ENCODE measurements around the gene TBC1D23.

DNA sequence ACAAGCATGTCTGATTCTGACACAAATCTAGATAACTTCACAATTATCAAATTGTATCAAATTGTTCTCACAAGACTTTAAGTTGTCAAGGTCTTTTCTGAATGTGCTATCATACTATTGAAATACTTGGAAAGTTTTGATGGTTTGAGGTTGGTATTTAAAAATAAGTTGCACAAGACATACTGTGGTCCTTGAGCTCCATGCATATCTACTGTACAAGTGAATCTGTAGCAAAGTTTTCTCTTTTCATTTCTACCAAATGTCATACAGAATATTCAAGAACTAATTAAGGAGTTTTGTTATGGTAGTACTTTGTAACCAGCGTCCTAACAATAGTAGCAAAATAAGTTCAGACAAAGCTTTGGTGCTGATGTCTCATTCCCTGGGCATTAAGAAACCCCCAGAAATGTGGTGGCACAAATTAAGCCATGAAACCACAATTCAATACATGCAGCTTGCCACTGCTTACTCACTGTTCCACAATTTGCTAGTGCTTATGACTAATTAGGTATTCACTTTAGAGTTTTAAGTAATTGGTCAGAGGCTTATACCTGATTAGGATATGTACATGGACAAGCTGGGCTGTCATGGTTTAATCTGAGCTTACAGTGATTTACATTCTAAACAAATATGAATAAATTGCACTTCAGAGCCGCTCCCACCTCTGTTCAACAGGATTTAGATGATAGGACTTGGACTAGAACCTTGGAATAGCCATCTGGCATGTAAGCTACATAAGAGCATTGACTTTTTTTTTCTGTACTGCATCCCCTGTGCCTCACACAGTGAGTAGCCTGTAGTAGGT, 8.8 kb downstream of the TBC1D23 start:
- TF ChIP-seq POLR2A (IDR thresholded peaks at IDR 0.05): no peak
- TF ChIP-seq, protein P1, sequence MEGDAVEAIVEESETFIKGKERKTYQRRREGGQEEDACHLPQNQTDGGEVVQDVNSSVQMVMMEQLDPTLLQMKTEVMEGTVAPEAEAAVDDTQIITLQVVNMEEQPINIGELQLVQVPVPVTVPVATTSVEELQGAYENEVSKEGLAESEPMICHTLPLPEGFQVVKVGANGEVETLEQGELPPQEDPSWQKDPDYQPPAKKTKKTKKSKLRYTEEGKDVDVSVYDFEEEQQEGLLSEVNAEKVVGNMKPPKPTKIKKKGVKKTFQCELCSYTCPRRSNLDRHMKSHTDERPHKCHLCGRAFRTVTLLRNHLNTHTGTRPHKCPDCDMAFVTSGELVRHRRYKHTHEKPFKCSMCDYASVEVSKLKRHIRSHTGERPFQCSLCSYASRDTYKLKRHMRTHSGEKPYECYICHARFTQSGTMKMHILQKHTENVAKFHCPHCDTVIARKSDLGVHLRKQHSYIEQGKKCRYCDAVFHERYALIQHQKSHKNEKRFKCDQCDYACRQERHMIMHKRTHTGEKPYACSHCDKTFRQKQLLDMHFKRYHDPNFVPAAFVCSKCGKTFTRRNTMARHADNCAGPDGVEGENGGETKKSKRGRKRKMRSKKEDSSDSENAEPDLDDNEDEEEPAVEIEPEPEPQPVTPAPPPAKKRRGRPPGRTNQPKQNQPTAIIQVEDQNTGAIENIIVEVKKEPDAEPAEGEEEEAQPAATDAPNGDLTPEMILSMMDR (IDR thresholded peaks at IDR 0.05): no peak
